ENCODE results near the gene PATL1.

DNA sequence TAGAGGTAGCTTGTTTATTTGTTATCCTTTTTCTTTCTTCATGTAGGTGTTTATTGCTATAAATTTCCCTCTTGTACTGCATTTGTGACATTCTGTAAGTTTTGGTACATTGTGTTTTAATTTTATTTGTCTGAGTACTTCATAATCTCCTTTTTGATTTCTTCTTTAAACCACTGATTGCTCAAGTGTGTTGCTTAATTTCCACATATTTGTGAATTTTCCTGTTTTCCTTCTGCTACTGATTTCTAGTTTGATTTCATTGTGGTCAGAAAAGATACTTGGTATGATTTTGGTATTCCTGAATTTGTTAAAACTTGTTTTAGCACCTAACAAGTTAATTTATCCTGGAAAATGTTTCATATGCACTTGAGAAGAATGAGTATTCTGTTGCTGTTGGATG is 29.7 kb upstream of the PATL1 start:
- no peak for TF ChIP-seq EZH2 (IDR thresholded peaks at IDR 0.05; ENCODE audit: insufficient read depth, poor library complexity, severe bottlenecking)
- TF ChIP-seq EZH2phosphoT487 (IDR thresholded peaks at IDR 0.05; ENCODE audit: insufficient read depth, low read depth): no peak
